ENCODE data around the gene SUGP1.

Gene SUGP1

GRCh38 chr19:19334063-19334988, 14.0 kb upstream of the SUGP1 start:
- ATAC-seq (ENCODE audit: low read depth): no peak
- peaks cover 14% of the 10 kb centered on the region for H3K36me3 Mint-ChIP-seq
- H3K9me3 Mint-ChIP-seq: no peaks in the 10 kb centered on the region
- H3K4me1 Mint-ChIP-seq: peaks cover 6% of the 10 kb centered on the region
- H3K27me3 Mint-ChIP-seq: no peaks in the 10 kb centered on the region
- no peak overlapping the region for H3K27ac Mint-ChIP-seq
- no peak overlapping the region for H3K4me3 Mint-ChIP-seq
- no peak for DNase-seq (ENCODE audit: low spot score in 2 of 2)

DNA sequence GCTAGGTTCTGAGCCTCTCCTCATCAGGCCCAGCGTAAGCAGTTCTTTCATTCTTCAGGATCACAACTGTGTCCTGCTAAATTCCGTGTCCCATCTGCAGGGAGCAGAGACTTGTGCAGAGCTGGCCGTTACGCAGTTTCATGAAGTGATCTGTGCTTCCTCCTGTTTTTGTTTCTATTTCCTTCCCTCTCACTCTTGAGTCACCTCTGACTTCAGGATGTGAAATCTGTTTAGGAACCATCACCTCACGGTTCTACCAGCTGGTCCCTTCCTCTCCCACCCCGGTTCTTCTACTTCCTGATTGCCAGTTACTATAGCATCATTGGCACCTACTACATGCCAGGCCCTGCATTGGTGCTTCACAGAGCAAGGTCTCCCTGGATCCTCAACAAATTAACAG, 8.8 kb upstream of the SUGP1 start:
- no peaks in the 10 kb centered on the region for H3K27me3 Mint-ChIP-seq
- peaks cover 20% of the 10 kb centered on the region for H3K4me1 Mint-ChIP-seq
- H3K36me3 Mint-ChIP-seq: peaks cover 19% of the 10 kb centered on the region
- DNase-seq (ENCODE audit: low spot score in 2 of 2): no peak
- peak overlapping the region; percentile 93 for H3K27ac Mint-ChIP-seq
- peak overlapping the region; percentile 81 for H3K4me3 Mint-ChIP-seq
- H3K9me3 Mint-ChIP-seq: no peaks in the 10 kb centered on the region
- ATAC-seq (ENCODE audit: low read depth): peak; percentile 94

GRCh38 chr19:19327672-19328071, 7.4 kb upstream of the SUGP1 start:
- DNase-seq (ENCODE audit: low spot score in 2 of 2): no peak
- H3K4me3 Mint-ChIP-seq: no peak overlapping the region
- H3K4me1 Mint-ChIP-seq: peaks cover 24% of the 10 kb centered on the region
- no peaks in the 10 kb centered on the region for H3K9me3 Mint-ChIP-seq
- ATAC-seq (ENCODE audit: low read depth): no peak
- peaks cover 23% of the 10 kb centered on the region for H3K36me3 Mint-ChIP-seq
- H3K27ac Mint-ChIP-seq: peak overlapping the region; percentile 93
- H3K27me3 Mint-ChIP-seq: no peaks in the 10 kb centered on the region

DNA sequence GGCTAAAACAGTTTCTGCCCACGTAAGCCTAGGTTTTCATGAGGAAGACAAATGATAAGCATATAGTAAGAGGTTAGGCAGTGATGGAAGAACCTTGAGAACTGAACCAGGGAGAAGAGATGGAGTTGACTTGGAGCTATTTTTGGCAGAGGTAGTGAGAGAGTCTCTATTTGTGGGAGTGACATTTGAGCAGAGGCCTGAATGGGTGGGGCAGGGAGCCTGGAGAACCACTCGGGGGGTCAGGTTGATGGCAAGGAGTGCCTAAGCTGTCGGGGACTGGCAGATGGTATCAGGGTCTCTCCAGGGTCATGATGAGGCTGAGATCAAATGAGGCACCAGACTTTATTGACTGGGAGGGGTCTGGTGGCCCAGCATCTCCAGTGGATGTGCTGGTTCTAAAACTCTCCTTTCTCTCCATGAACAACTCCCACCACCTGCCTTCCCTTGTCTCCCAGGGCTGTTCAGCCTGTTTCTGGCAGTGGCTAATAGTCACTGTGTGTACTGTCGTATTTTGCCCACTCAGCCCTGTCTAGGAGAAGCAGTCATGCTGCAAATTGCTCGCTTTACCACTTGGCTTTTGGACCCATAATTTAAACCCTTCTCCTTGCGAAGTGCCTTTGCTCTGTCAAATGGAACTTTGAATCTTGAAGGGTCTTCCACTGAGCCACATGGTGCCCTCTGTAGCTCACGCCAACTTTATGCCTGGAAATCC, 3.9 kb upstream of the SUGP1 start:
- H3K27me3 Mint-ChIP-seq: no peaks in the 10 kb centered on the region
- H3K9me3 Mint-ChIP-seq: no peaks in the 10 kb centered on the region

GRCh38 chr19:19321141-19321577, 850 bp upstream of the SUGP1 start:
- H3K27ac Mint-ChIP-seq: peak overlapping the region; percentile 97
- peak overlapping the region; percentile 96 for H3K4me3 Mint-ChIP-seq
- H3K27me3 Mint-ChIP-seq: no peaks in the 10 kb centered on the region
- H3K4me1 Mint-ChIP-seq: peaks cover 17% of the 10 kb centered on the region
- ATAC-seq (ENCODE audit: low read depth): no peak
- H3K36me3 Mint-ChIP-seq: peaks cover 13% of the 10 kb centered on the region
- peak in 1 of 2 donors; percentile 22 for DNase-seq (ENCODE audit: low spot score in 2 of 2)
- no peaks in the 10 kb centered on the region for H3K9me3 Mint-ChIP-seq

More for the DNA sequence above, 3.9 kb upstream of the SUGP1 start:
- Mint-ChIP-seq H3K36me3 (peaks cover 20% of the 10 kb centered on the region), H3K27ac (peak overlapping the region; percentile 67), H3K4me3 (no peak overlapping the region), H3K4me1 (peaks cover 25% of the 10 kb centered on the region)
- DNase-seq (ENCODE audit: low spot score in 2 of 2) (no peak), ATAC-seq (ENCODE audit: low read depth) (no peak)

GRCh38 chr19:19319732-19320360, 463 bp downstream of the SUGP1 start:
- Mint-ChIP-seq H3K4me1 (peaks cover 15% of the 10 kb centered on the region), H3K27ac (peak overlapping the region; percentile 97), H3K4me3 (peak overlapping the region; percentile 96), H3K36me3 (peaks cover 9% of the 10 kb centered on the region), H3K9me3 (no peaks in the 10 kb centered on the region), H3K27me3 (no peaks in the 10 kb centered on the region)
- DNase-seq (ENCODE audit: low spot score in 2 of 2): no peak
- no peak for ATAC-seq (ENCODE audit: low read depth)

DNA sequence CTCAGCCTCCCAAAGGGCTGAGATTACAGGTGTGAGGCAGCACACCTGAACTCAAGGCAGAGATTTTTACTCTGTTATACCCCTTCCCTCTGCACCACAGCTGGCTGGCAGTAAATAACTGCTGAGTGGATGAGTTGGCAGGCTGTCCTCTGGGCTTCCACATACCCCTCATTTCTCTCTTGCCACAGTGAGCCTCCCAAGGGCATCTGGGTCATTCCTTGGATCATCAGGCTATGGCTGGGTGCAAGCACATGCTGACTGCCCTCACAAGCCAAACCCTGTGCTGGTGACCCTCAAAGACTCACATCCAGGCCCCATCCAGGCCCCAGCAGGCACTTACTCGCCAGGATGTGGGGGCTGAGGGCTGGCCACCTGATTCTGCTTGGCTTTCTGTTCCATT, 4.2 kb downstream of the SUGP1 start:
- no peak for DNase-seq (ENCODE audit: low spot score in 2 of 2)
- Mint-ChIP-seq H3K27me3 (no peaks in the 10 kb centered on the region), H3K4me1 (peaks cover 10% of the 10 kb centered on the region), H3K36me3 (peaks cover 13% of the 10 kb centered on the region), H3K4me3 (no peak overlapping the region), H3K9me3 (no peaks in the 10 kb centered on the region), H3K27ac (no peak overlapping the region)
- no peak for ATAC-seq (ENCODE audit: low read depth)

DNA sequence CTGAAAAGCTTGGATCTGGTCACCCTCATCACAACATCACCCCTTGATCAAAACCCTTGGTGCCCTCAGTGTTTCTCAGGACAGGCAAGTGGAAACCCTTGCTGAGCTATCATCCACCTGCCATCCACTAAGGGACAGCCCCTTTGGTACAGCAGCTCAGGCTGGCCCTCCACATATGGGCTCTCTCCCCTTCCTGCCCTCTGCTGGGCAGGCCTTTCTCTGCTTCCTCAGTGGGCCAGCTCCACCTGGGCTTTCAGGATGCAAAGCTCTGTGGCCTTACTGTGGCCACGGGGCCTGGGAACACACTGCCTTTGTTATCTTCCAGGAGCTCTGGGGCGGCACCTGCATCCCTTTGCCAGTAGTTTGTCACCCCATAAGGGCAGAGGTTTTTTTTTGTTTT, 4.9 kb downstream of the SUGP1 start:
- Mint-ChIP-seq H3K4me3 (no peak overlapping the region), H3K27ac (no peak overlapping the region), H3K9me3 (no peaks in the 10 kb centered on the region), H3K27me3 (no peaks in the 10 kb centered on the region), H3K4me1 (peaks cover 10% of the 10 kb centered on the region), H3K36me3 (peaks cover 14% of the 10 kb centered on the region)
- ATAC-seq (ENCODE audit: low read depth): no peak
- DNase-seq (ENCODE audit: low spot score in 2 of 2): no peak

DNA sequence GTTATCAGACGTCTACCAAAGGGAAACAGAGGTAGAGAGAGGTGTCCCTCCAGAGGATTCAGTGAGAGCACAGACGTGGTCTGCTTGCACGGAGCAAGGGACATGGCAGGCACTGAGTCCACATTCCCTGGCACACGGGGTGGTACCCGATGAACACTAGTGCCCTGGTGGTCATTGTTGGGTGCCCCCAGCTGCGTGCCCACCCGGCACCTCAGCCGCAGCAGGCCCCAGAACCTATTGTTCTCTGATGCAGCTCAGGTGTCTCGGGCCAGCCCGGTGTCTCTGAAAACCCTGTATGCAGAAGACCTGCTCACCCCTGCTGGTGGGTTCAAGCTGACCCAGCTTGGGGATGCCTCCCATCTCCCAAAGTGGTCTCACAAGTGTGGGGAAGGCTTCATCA, 11.9 kb downstream of the SUGP1 start:
- H3K27ac Mint-ChIP-seq: no peak overlapping the region
- DNase-seq (ENCODE audit: low spot score in 2 of 2) (no peak), ATAC-seq (ENCODE audit: low read depth) (no peak)
- H3K4me1 Mint-ChIP-seq: peaks cover 2% of the 10 kb centered on the region
- H3K27me3 Mint-ChIP-seq: no peaks in the 10 kb centered on the region
- H3K4me3 Mint-ChIP-seq: no peak overlapping the region
- H3K9me3 Mint-ChIP-seq: no peaks in the 10 kb centered on the region
- H3K36me3 Mint-ChIP-seq: peaks cover 16% of the 10 kb centered on the region

DNA sequence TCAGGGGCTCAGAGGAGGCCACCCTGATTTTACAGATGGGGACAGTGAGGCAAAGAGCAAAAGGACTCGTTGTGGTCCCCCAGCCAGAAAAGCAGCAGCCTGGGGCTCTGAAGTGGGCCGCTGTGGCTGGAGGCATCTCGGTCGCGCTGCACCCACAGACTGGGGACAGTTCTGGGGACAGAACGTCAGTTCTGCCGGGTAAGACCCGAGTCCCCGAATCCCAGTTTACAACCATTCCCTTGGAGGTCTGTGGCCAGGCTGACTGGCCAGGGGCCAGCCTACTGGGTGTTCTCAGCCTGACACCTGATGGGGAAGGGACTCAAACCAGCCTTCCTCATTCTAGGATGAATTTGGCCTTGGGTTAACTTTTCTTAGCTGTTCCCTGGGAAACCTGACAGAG, 14.1 kb downstream of the SUGP1 start:
- H3K9me3 Mint-ChIP-seq: no peaks in the 10 kb centered on the region
- peaks cover 23% of the 10 kb centered on the region for H3K36me3 Mint-ChIP-seq
- ATAC-seq (ENCODE audit: low read depth): no peak
- H3K4me3 Mint-ChIP-seq: no peak overlapping the region
- DNase-seq (ENCODE audit: low spot score in 2 of 2): no peak
- H3K27me3 Mint-ChIP-seq: no peaks in the 10 kb centered on the region
- no peaks in the 10 kb centered on the region for H3K4me1 Mint-ChIP-seq
- H3K27ac Mint-ChIP-seq: no peak overlapping the region

- Mint-ChIP-seq H3K27ac (no peak overlapping the region), H3K9me3 (no peaks in the 10 kb centered on the region), H3K4me1 (no peaks in the 10 kb centered on the region), H3K36me3 (peaks cover 23% of the 10 kb centered on the region), H3K4me3 (no peak overlapping the region), H3K27me3 (no peaks in the 10 kb centered on the region)
- ATAC-seq (ENCODE audit: low read depth): no peak
- no peak for DNase-seq (ENCODE audit: low spot score in 2 of 2)
These were observed 14.6 kb downstream of the SUGP1 start for GRCh38 chr19:19305696-19306095.

GRCh38 chr19:19305066-19305465, 15.2 kb downstream of the SUGP1 start:
- Mint-ChIP-seq H3K36me3 (peaks cover 20% of the 10 kb centered on the region), H3K27ac (no peak overlapping the region), H3K4me3 (no peak overlapping the region), H3K27me3 (no peaks in the 10 kb centered on the region), H3K4me1 (no peaks in the 10 kb centered on the region), H3K9me3 (no peaks in the 10 kb centered on the region)
- ATAC-seq (ENCODE audit: low read depth) (no peak), DNase-seq (ENCODE audit: low spot score in 2 of 2) (no peak)

- Mint-ChIP-seq H3K36me3 (peaks cover 18% of the 10 kb centered on the region), H3K27ac (no peak overlapping the region)
These were observed 15.9 kb downstream of the SUGP1 start for GRCh38 chr19:19304186-19304965.

More at GRCh38 chr19:19304186-19304965, 15.9 kb downstream of the SUGP1 start:
- H3K9me3 Mint-ChIP-seq: no peaks in the 10 kb centered on the region
- H3K4me1 Mint-ChIP-seq: no peaks in the 10 kb centered on the region
- H3K27me3 Mint-ChIP-seq: no peaks in the 10 kb centered on the region
- ATAC-seq (ENCODE audit: low read depth) (no peak), DNase-seq (ENCODE audit: low spot score in 2 of 2) (no peak)
- H3K4me3 Mint-ChIP-seq: no peak overlapping the region

Measured in memory B cell (primary cell).